HepG2 (cell line): ENCODE data around the gene PBX4. TPM values are rescaled to one million over a fixed set of nuclear protein-coding genes. Genes with fewer than 3 reads are reported as not detected.

Experiments
- ATF4 ChIP-seq, 2 experiments: fragments of 450-650 bp in 1 of 2; sonication (generic) in 1 of 2; formaldehyde crosslinking; IDR thresholded peaks; 2 replicates each; pipeline versions ENCODE4 v1.5.0 to v1.8.0; 2020 to 2022; ENCODE audit warnings: mild to moderate bottlenecking in 1 of 2, missing genetic modification reagents in 1 of 2
- BCL3 ChIP-seq: sonication (generic); formaldehyde crosslinking; IDR thresholded peaks from 2 replicates; pipeline ENCODE4 v1.5.1; 2020; ENCODE audit warnings: mild to moderate bottlenecking, missing genetic modification reagents, moderate library complexity
- BRD4 ChIP-seq: sonication (generic); formaldehyde crosslinking; IDR thresholded peaks from 2 replicates; pipeline ENCODE4 v1.4.0; 2020; ENCODE audit warnings: missing genetic modification reagents
- FOXC1 ChIP-seq: sonication (generic); formaldehyde crosslinking; IDR thresholded peaks from 2 replicates; pipeline ENCODE4 v1.8.0; 2022; ENCODE audit warnings: mild to moderate bottlenecking, missing genetic modification reagents, borderline replicate concordance
- GMEB1 ChIP-seq: sonication (generic); formaldehyde crosslinking; IDR thresholded peaks from 2 replicates; pipeline ENCODE4 v1.5.1; 2020; ENCODE audit warnings: missing genetic modification reagents, mild to moderate bottlenecking, borderline replicate concordance
- GMEB2 ChIP-seq: IDR thresholded peaks from 2 replicates; pipeline ENCODE4 v1.6.1; 2016; ENCODE audit warnings: missing biosample characterization, missing genetic modification reagents, low read depth
- HMGA1 ChIP-seq: sonication (generic); formaldehyde crosslinking; conservative IDR thresholded peaks from 2 replicates; pipeline ENCODE4 v1.4.0; 2020; ENCODE audit warnings: missing genetic modification reagents
- HNF4A ChIP-seq: sonication (generic); formaldehyde crosslinking; IDR thresholded peaks from 2 replicates; pipeline ENCODE4 v1.4.0; 2020; ENCODE audit warnings: missing genetic modification reagents
- HNRNPH1 ChIP-seq: fragments of 200-400 bp; formaldehyde crosslinking; optimal IDR thresholded peaks from 2 replicates; pipeline ENCODE3; 2017; ENCODE audit warnings: mild to moderate bottlenecking, low read depth, low read length
- KLF13 ChIP-seq: sonication (generic); formaldehyde crosslinking; IDR thresholded peaks from 2 replicates; pipeline ENCODE4 v1.4.0; 2020; ENCODE audit warnings: mild to moderate bottlenecking, missing genetic modification reagents
- MNT ChIP-seq: fragments of 450-650 bp; IDR thresholded peaks from 2 replicates; pipeline ENCODE4 v1.6.1; 2016
- PITX1 ChIP-seq: sonication (generic); formaldehyde crosslinking; IDR thresholded peaks from 2 replicates; pipeline ENCODE4 v1.5.1; 2020; ENCODE audit warnings: mild to moderate bottlenecking, missing genetic modification reagents
- REXO4 ChIP-seq: sonication (generic); formaldehyde crosslinking; IDR thresholded peaks from 2 replicates; pipeline ENCODE4 v1.8.0; 2022; ENCODE audit warnings: missing genetic modification reagents, mild to moderate bottlenecking, borderline replicate concordance
- SMAD9 ChIP-seq: sonication (generic); formaldehyde crosslinking; IDR thresholded peaks from 2 replicates; pipeline ENCODE4 v1.5.1; 2020; ENCODE audit warnings: mild to moderate bottlenecking, missing genetic modification reagents
- SRSF1 ChIP-seq: fragments of 200-400 bp; formaldehyde crosslinking; optimal IDR thresholded peaks from 2 replicates; pipeline ENCODE3; 2017; ENCODE audit warnings: mild to moderate bottlenecking, low read depth, low read length, moderate library complexity
- TEAD2 ChIP-seq: sonication (generic); formaldehyde crosslinking; IDR thresholded peaks from 2 replicates; pipeline ENCODE4 v1.9.0; 2021; ENCODE audit warnings: missing genetic modification reagents
- ZFP36L1 ChIP-seq: sonication (generic); formaldehyde crosslinking; IDR thresholded peaks from 2 replicates; pipeline ENCODE4 v1.8.0; 2022; ENCODE audit warnings: mild to moderate bottlenecking, missing genetic modification reagents, moderate library complexity
- ZMYM3 ChIP-seq: sonication (generic); formaldehyde crosslinking; IDR thresholded peaks from 2 replicates; pipeline ENCODE4 v1.5.1; 2020; ENCODE audit warnings: mild to moderate bottlenecking, missing genetic modification reagents
- ZNF30 ChIP-seq: sonication (generic); formaldehyde crosslinking; IDR thresholded peaks from 2 replicates; pipeline ENCODE4 v1.5.0; 2020; ENCODE audit warnings: mild to moderate bottlenecking, missing genetic modification reagents
- ZNF382 ChIP-seq: sonication (generic); formaldehyde crosslinking; IDR thresholded peaks from 2 replicates; pipeline ENCODE4 v1.5.0; 2020; ENCODE audit warnings: missing genetic modification reagents, mild to moderate bottlenecking, borderline replicate concordance
- ZNF83 ChIP-seq: sonication (generic); formaldehyde crosslinking; IDR thresholded peaks from 2 replicates; pipeline ENCODE4 v1.4.0; 2020; ENCODE audit warnings: missing genetic modification reagents, mild to moderate bottlenecking, borderline replicate concordance
- ZSCAN29 ChIP-seq: sonication (generic); formaldehyde crosslinking; conservative IDR thresholded peaks from 2 replicates; pipeline ENCODE4 v1.4.0; 2020; ENCODE audit warnings: mild to moderate bottlenecking, missing genetic modification reagents
- polyA plus RNA-seq, 8 experiments: library from polyadenylated mRNA; depleted of rRNA in 3 of 8; stranded (reverse) in 7 of 8; unstranded in 1 of 8; fragments of >200 nt; fragmentation: Illumina TruSeq in 4 of 8; extraction: Trizol in 4 of 8; gene quantifications; 2 replicates each; pipeline versions ENCODE4 v1.2.1 to v1.2.3, GENCODE V29; 2011 to 2016; ENCODE audit warnings: low read depth in 4 of 8, missing spikeins in 1 of 8, mixed read lengths in 1 of 8; ENCODE audit not compliant: insufficient read depth in 1 of 8
- total RNA-seq, 5 experiments: library from RNA; depleted of rRNA; stranded (reverse); fragments of >200 nt; fragmentation: Illumina TruSeq; extraction: Trizol; gene quantifications; 2 replicates each; pipeline ENCODE4 v1.2.3, GENCODE V29; 2016; ENCODE audit warnings: low read depth in 1 of 5

The PBX4 gene
- total and polyA plus RNA-seq, 2 of the 13 experiments (the other 11 are each of a cell fraction or from before 2014, with no cell fraction given) = not detected

GRCh38 chr19:19515642-19516519 lies 102.6 kb downstream of the PBX4 start, which contains the start of gene NDUFA13 (continued):
- TF ChIP-seq BCL3 (CRISPR knock-in tag) = peak; percentile 84
- no peak for TF ChIP-seq MNT
- TF ChIP-seq ATF4 (CRISPR knock-in tag; IDR thresholded peaks at IDR 0.05) = peak in 1 of 2 experiments; percentile 69; a peak in 2 of 4 replicates
- TF ChIP-seq BRD4 = peak; percentile 94
- no peak for TF ChIP-seq GMEB2
- TF ChIP-seq ZNF83 (CRISPR knock-in tag) = no peak
- TF ChIP-seq HNF4A (CRISPR knock-in tag) = peak; percentile 8; the same call in 1 of the 2 replicates
- no peak for TF ChIP-seq REXO4 (CRISPR knock-in tag)
- peak; percentile 76; the same call in 1 of the 2 replicates for TF ChIP-seq GMEB1 (CRISPR knock-in tag)
- TF ChIP-seq ZMYM3 (CRISPR knock-in tag) = peak; percentile 39; the same call in 1 of the 2 replicates
- TF ChIP-seq ZSCAN29 (CRISPR knock-in tag) = no peak
- TF ChIP-seq HNRNPH1 = no peak
- peak; percentile 81 for TF ChIP-seq FOXC1 (CRISPR knock-in tag)
- TF ChIP-seq ZFP36L1 (CRISPR knock-in tag) = no peak
- no peak for TF ChIP-seq KLF13 (CRISPR knock-in tag)
- TF ChIP-seq TEAD2 (CRISPR knock-in tag) = peak; percentile 70; the same call in 1 of the 2 replicates
- TF ChIP-seq SMAD9 (CRISPR knock-in tag) = peak; percentile 53; the same call in 1 of the 2 replicates
- TF ChIP-seq ZNF382 = no peak
- no peak for TF ChIP-seq ZNF30 (CRISPR knock-in tag)
- TF ChIP-seq HMGA1 (CRISPR knock-in tag) = no peak
- TF ChIP-seq PITX1 (CRISPR knock-in tag) = no peak
- TF ChIP-seq SRSF1 = no peak
